Mesendoderm (in vitro differentiated cells): ENCODE measurements around the gene FBXO40.
"Not testable (repeated sequence)": the region's sequence is repeated elsewhere in the genome, so short reads cannot be mapped to it uniquely, and the experiment has no call there.

Source experiments
- DNase-seq: peaks from one replicate; pipeline ENCODE4 v3.0.0; 2013
- H2AK5ac ChIP-seq: 2 replicates; pipeline ENCODE4 v1.6.1; 2013; ENCODE audit warnings: low read length, inconsistent platforms
- H2BK120ac ChIP-seq: 2 replicates; pipeline ENCODE4 v1.6.1; 2013; ENCODE audit warnings: low read depth, mild to moderate bottlenecking, low read length, moderate library complexity, mixed read lengths
- H2BK15ac ChIP-seq: replicated peaks from 2 replicates; pipeline ENCODE4 v1.6.1; 2013; ENCODE audit warnings: low read depth, mild to moderate bottlenecking, moderate library complexity
- H2BK5ac ChIP-seq: 2 replicates; pipeline ENCODE4 v1.6.1; 2013; ENCODE audit warnings: low read length, inconsistent platforms
- H3K18ac ChIP-seq: 2 replicates; pipeline ENCODE4 v1.6.1; 2013; ENCODE audit warnings: mild to moderate bottlenecking, low read length, mixed read lengths
- H3K23ac ChIP-seq: one replicate; pipeline ENCODE4 v1.6.1; 2013; ENCODE audit warnings: low read length
- H3K27ac ChIP-seq: 2 replicates; pipeline ENCODE4 v1.5.1; 2013; ENCODE audit warnings: low read depth, mild to moderate bottlenecking, inconsistent platforms, low read length, moderate library complexity
- H3K27me3 ChIP-seq: 2 replicates; pipeline ENCODE4 v1.6.1; 2013; ENCODE audit warnings: low read length, control low read depth, mild to moderate bottlenecking, inconsistent platforms; ENCODE audit not compliant: insufficient read depth, poor library complexity
- H3K36me3 ChIP-seq: 2 replicates; pipeline ENCODE4 v1.6.1; 2013; ENCODE audit warnings: low read length, inconsistent platforms; ENCODE audit not compliant: control insufficient read depth, insufficient read depth
- H3K4ac ChIP-seq: one replicate; pipeline ENCODE4 v1.6.1; 2013; ENCODE audit warnings: low read depth, mild to moderate bottlenecking, low read length, moderate library complexity
- H3K4me1 ChIP-seq: 2 replicates; pipeline ENCODE4 v1.6.1; 2013; ENCODE audit warnings: low read depth, low read length, inconsistent platforms; ENCODE audit not compliant: control insufficient read depth
- H3K4me2 ChIP-seq: 2 replicates; pipeline ENCODE4 v1.6.1; 2013; ENCODE audit warnings: low read length
- H3K4me3 ChIP-seq: 2 replicates; pipeline ENCODE4 v1.5.1; 2013; ENCODE audit warnings: mild to moderate bottlenecking, low read length
- H3K56ac ChIP-seq: one replicate; pipeline ENCODE4 v1.6.1; 2013; ENCODE audit warnings: low read length
- H3K79me1 ChIP-seq: 2 replicates; pipeline ENCODE4 v1.6.1; 2013; ENCODE audit warnings: low read length, inconsistent platforms
- H3K79me2 ChIP-seq: 2 replicates; pipeline ENCODE4 v1.6.1; 2013; ENCODE audit warnings: mild to moderate bottlenecking, low read length; ENCODE audit not compliant: control insufficient read depth, insufficient read depth
- H3K9ac ChIP-seq: 2 replicates; pipeline ENCODE4 v1.6.1; 2013; ENCODE audit warnings: low read length, inconsistent platforms
- H4K5ac ChIP-seq: one replicate; pipeline ENCODE4 v1.6.1; 2013; ENCODE audit warnings: low read length
- H4K8ac ChIP-seq: one replicate; pipeline ENCODE4 v1.6.1; 2013; ENCODE audit warnings: low read depth, mild to moderate bottlenecking, control low read depth, low read length, moderate library complexity
- WGBS: extraction: QIAGEN DNeasy Blood & Tissue Kit; methylation state at CpG from one replicate; pipeline ENCODE4 v1.1.7; 2013; ENCODE audit warnings: low lambda C conversion rate, missing lambda C conversion rate; ENCODE audit not compliant: insufficient coverage; ENCODE audit errors: extremely low coverage; 5-methylcytosine and 5-hydroxymethylcytosine counted together

Gene FBXO40

DNA sequence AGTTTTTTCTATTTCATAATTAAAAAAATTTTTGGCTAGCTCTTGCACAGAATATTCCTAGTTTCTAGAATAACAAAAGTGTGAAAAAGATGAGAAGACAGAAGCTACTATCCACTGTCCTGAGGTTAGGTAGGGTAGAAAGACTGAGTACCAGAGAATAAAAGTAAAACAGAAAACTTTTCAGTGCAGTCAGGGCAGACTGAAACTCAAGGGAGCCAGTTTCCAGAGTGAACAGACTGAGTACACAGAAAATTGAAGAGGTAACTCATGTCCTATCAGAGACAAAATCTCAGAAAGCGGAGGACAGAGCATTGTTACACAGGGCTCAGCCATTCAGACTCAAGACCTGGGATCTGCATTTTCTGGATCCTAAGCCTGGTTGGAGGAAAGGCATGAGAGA is 8.8 kb upstream of the FBXO40 start:
- H2BK5ac ChIP-seq, result no peak overlapping the region
- no peak overlapping the region for H2BK120ac ChIP-seq
- DNase-seq, result no peak
- H3K27ac ChIP-seq, result no peak overlapping the region
- H4K5ac ChIP-seq, result no peak overlapping the region
- no peak overlapping the region for H3K4me3 ChIP-seq
- H3K18ac ChIP-seq, result no peak overlapping the region
- H3K56ac ChIP-seq, result no peak overlapping the region
- H3K9ac ChIP-seq, result no peak overlapping the region
- H3K27me3 ChIP-seq, result no peaks in the 10 kb centered on the region
- H3K4me2 ChIP-seq, result no peak overlapping the region
- H2AK5ac ChIP-seq, result no peak overlapping the region
- no peaks in the 10 kb centered on the region for H3K79me1 ChIP-seq
- WGBS, result no CpG with 5 or more reads among the region's 1 CpG
- no peaks in the 10 kb centered on the region for H3K36me3 ChIP-seq
- H3K79me2 ChIP-seq, result no peaks in the 10 kb centered on the region
- H2BK15ac ChIP-seq, result no peak overlapping the region
- H3K4ac ChIP-seq, result no peak overlapping the region
- H3K4me1 ChIP-seq, result no peaks in the 10 kb centered on the region
- no peak overlapping the region for H3K23ac ChIP-seq
- H4K8ac ChIP-seq, result no peak overlapping the region

DNA sequence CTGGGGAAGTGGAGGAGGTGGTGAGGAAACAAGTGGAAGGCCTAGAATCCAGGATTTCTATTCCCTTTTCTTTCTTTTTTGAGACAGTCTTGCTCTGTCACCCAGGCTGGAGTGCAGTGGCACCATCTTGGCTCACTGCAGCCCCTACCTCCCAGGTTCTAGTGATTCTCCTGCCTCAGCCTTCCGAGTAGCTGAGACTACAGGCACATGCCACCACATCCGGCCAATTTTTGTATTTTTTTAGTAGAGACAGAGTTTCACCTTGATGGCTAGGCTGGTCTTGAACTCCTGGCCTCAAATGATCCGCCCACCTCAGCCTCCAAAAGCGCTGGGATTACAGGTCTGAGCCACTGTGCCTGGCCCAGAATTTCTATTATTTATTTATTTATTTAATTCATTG is 627 bp downstream of the FBXO40 start:
- H4K8ac ChIP-seq, H3K4me3 ChIP-seq, H2AK5ac ChIP-seq, H3K79me1 ChIP-seq, H2BK120ac ChIP-seq, H3K9ac ChIP-seq, H3K4me2 ChIP-seq, H3K4ac ChIP-seq, H3K79me2 ChIP-seq, H3K27ac ChIP-seq, H2BK15ac ChIP-seq, DNase-seq, H2BK5ac ChIP-seq, H3K23ac ChIP-seq, H3K27me3 ChIP-seq, H3K4me1 ChIP-seq, H4K5ac ChIP-seq, H3K56ac ChIP-seq, H3K36me3 ChIP-seq, H3K18ac ChIP-seq: not testable (repeated sequence)
- no CpG with 5 or more reads among the region's 4 CpGs for WGBS

GRCh38 chr3:121594850-121595249 is 1.7 kb downstream of the FBXO40 start:
- no CpG with 5 or more reads among the region's 2 CpGs for WGBS
- H3K23ac ChIP-seq, result no peak overlapping the region

DNA sequence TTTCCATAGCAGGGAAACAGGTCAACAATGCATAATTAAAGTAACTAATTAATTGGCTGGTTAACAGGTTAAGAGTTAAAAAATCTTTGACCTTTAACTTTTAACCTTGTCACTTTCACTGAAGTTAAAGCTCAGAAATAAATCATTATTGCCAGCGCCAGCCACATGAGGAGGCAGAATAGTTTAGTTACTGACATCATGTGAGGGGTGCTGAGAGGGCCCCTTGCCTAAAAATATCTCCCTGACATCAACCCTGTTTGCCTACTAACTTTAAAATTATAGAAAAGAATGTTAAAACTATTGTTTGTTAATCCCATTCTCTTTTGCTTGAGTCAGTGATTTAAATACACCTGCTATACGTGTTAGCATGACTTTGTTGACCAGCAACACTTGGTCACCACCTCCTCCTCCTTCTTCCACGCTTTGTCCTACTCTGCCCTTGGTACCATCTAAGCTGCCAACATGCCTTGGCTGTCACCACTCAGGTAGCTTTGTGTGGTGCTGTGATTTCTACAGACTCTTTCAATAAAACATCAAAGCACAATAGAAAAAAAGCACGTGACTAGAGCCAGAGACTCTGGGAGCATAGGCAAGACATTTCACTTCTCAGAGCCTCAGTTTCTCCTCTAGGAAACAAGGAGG is 2.7 kb downstream of the FBXO40 start:
- Histone ChIP-seq H2BK120ac (no peak overlapping the region), H3K36me3 (no peaks in the 10 kb centered on the region), H3K27me3 (no peaks in the 10 kb centered on the region), H2BK15ac (no peak overlapping the region), H3K9ac (no peak overlapping the region), H3K18ac (no peak overlapping the region), H3K79me2 (no peaks in the 10 kb centered on the region), H3K4me2 (no peak overlapping the region), H3K56ac (no peak overlapping the region), H3K79me1 (no peaks in the 10 kb centered on the region), H3K4ac (no peak overlapping the region), H3K23ac (no peak overlapping the region), H2AK5ac (no peak overlapping the region), H2BK5ac (no peak overlapping the region), H4K8ac (no peak overlapping the region), H3K4me1 (peaks cover 4% of the 10 kb centered on the region), H3K4me3 (no peak overlapping the region), H4K5ac (no peak overlapping the region), H3K27ac (no peak overlapping the region)
- DNase-seq, result no peak
- WGBS, result no CpG with 5 or more reads among the region's 4 CpGs

More at GRCh38 chr3:121594850-121595249, 1.7 kb downstream of the FBXO40 start:
- H3K79me2 ChIP-seq, result no peaks in the 10 kb centered on the region
- no peak overlapping the region for H3K9ac ChIP-seq
- peaks cover 4% of the 10 kb centered on the region for H3K4me1 ChIP-seq
- no peaks in the 10 kb centered on the region for H3K79me1 ChIP-seq
- H4K5ac ChIP-seq, result no peak overlapping the region
- no peaks in the 10 kb centered on the region for H3K27me3 ChIP-seq
- no peak overlapping the region for H2AK5ac ChIP-seq
- H2BK5ac ChIP-seq, result no peak overlapping the region
- no peak for DNase-seq
- no peak overlapping the region for H4K8ac ChIP-seq
- H3K4ac ChIP-seq, result no peak overlapping the region
- no peak overlapping the region for H3K27ac ChIP-seq
- no peak overlapping the region for H3K4me3 ChIP-seq
- H3K18ac ChIP-seq, result no peak overlapping the region
- no peak overlapping the region for H3K56ac ChIP-seq
- no peak overlapping the region for H2BK120ac ChIP-seq
- no peaks in the 10 kb centered on the region for H3K36me3 ChIP-seq
- H2BK15ac ChIP-seq, result no peak overlapping the region
- no peak overlapping the region for H3K4me2 ChIP-seq

DNA sequence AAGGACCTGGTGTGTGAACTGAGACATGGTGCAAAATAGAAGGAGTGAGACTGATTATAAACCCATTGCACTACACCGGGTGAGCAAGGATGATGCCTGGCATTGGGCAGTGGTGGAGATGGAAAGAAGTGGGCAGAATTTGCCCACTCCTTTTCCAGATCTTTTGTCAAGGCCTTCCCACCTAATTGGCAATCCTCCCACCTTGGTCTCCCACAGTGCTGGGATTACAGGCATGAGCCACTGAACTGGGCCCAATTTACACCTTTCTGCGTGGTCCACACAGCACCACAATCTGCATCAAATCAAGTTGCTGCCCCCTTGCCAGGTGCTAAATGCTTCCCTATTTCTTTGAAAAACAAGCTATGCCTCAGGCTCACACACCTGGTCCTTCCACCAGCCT is 5.4 kb downstream of the FBXO40 start:
- Histone ChIP-seq H3K27me3 (no peaks in the 10 kb centered on the region), H3K79me2 (no peaks in the 10 kb centered on the region), H4K5ac (no peak overlapping the region)

GRCh38 chr3:121599900-121600299 is 6.7 kb downstream of the FBXO40 start:
- not testable (repeated sequence) for H4K8ac ChIP-seq, H2BK120ac ChIP-seq, H3K9ac ChIP-seq, H3K27me3 ChIP-seq, H3K36me3 ChIP-seq, H2AK5ac ChIP-seq, H2BK5ac ChIP-seq, H3K4me3 ChIP-seq, H3K18ac ChIP-seq, H4K5ac ChIP-seq, H3K79me1 ChIP-seq, H3K56ac ChIP-seq, H2BK15ac ChIP-seq, H3K4ac ChIP-seq, H3K4me2 ChIP-seq, DNase-seq, H3K79me2 ChIP-seq, H3K27ac ChIP-seq, H3K23ac ChIP-seq, H3K4me1 ChIP-seq
- WGBS, result no CpG with 5 or more reads among the region's 2 CpGs

More for the DNA sequence above, 5.4 kb downstream of the FBXO40 start:
- H3K18ac ChIP-seq, result no peak overlapping the region
- H2BK15ac ChIP-seq, result no peak overlapping the region
- H3K23ac ChIP-seq, result no peak overlapping the region
- H3K79me1 ChIP-seq, result no peaks in the 10 kb centered on the region
- peak; percentile 10 for DNase-seq
- H3K36me3 ChIP-seq, result no peaks in the 10 kb centered on the region
- H2BK5ac ChIP-seq, result no peak overlapping the region
- no peak overlapping the region for H3K27ac ChIP-seq
- H3K4me1 ChIP-seq, result no peaks in the 10 kb centered on the region
- no peak overlapping the region for H3K9ac ChIP-seq
- no peak overlapping the region for H3K4me2 ChIP-seq
- H3K4ac ChIP-seq, result no peak overlapping the region
- H3K56ac ChIP-seq, result no peak overlapping the region
- no peak overlapping the region for H2BK120ac ChIP-seq
- no peak overlapping the region for H2AK5ac ChIP-seq
- H3K4me3 ChIP-seq, result no peak overlapping the region
- no peak overlapping the region for H4K8ac ChIP-seq
- no CpG with 5 or more reads among the region's 2 CpGs for WGBS
